IMR-90 (cell line): Measurements from ENCODE around the gene TNS1. TPM values are rescaled to one million over a fixed set of nuclear protein-coding genes. Genes with fewer than 3 reads are reported as not detected.

ENCODE experiments used
- ATAC-seq: fragments of 200-7000 bp; cut with Tn5 transposase; 2 replicates; pipeline ENCODE4 v1.9.1; 2020; ENCODE audit warnings: low read depth, mild to moderate bottlenecking, moderate library complexity
- BruUV-seq: library from RNA; stranded (reverse); fragments of 400-500 nt; replicated peaks from 2 replicates; lab custom pipeline; 2021; lab: Mats Ljungman, UMichigan
- CTCF ChIA-PET: fragments of 300-600 bp; formaldehyde crosslinking; extraction: SDS; loops from one replicate; lab custom pipeline; 2021; ENCODE audit warnings: antibody characterized with exemption; lab: Yijun Ruan, JAX
- POLR2A ChIA-PET: fragments of 300-600 bp; sonication (Branson Sonifier 250); formaldehyde crosslinking; loops from one replicate; lab custom pipeline; 2022; ENCODE audit warnings: antibody characterized with exemption; ENCODE audit not compliant: unreplicated experiment; lab: Charles Lee
- DNase-seq: peaks from one replicate; pipeline ENCODE4 v3.0.0; 2013
- H2AFZ ChIP-seq: replicated peaks from 2 replicates; pipeline ENCODE3; 2013; ENCODE audit warnings: low read length, mild to moderate bottlenecking; ENCODE audit not compliant: poor library complexity
- H2AK5ac ChIP-seq: 2 replicates; pipeline ENCODE4 v1.6.1; 2013; ENCODE audit warnings: low read depth, low read length, inconsistent platforms
- H2AK9ac ChIP-seq: replicated peaks from 2 replicates; pipeline ENCODE3; 2013; ENCODE audit warnings: mild to moderate bottlenecking, low read depth, low read length, moderate library complexity; ENCODE audit not compliant: poor library complexity
- H2BK120ac ChIP-seq: 2 replicates; pipeline ENCODE4 v1.6.1; 2013; ENCODE audit warnings: low read depth, low read length, inconsistent platforms
- H2BK15ac ChIP-seq: 3 replicates; pipeline ENCODE4 v1.6.1; 2013; ENCODE audit warnings: low read depth, low read length, inconsistent platforms
- H2BK20ac ChIP-seq: 2 replicates; pipeline ENCODE4 v1.6.1; 2013; ENCODE audit warnings: low read depth, mild to moderate bottlenecking, inconsistent platforms, low read length, moderate library complexity
- H2BK5ac ChIP-seq: 2 replicates; pipeline ENCODE4 v1.6.1; 2013; ENCODE audit warnings: mild to moderate bottlenecking, low read depth, low read length, inconsistent platforms; ENCODE audit not compliant: poor library complexity, severe bottlenecking
- H3K14ac ChIP-seq: replicated peaks from 2 replicates; pipeline ENCODE4 v1.6.1; 2013; ENCODE audit warnings: low read depth, low read length, inconsistent platforms
- H3K18ac ChIP-seq: 2 replicates; pipeline ENCODE4 v1.6.1; 2013; ENCODE audit warnings: low read depth, low read length, control low read depth
- H3K23ac ChIP-seq: 2 replicates; pipeline ENCODE4 v1.6.1; 2013; ENCODE audit warnings: low read depth, low read length, inconsistent platforms
- H3K27ac ChIP-seq: 2 replicates; pipeline ENCODE4 v1.5.1; 2013; ENCODE audit warnings: mild to moderate bottlenecking, control low read depth, low read length; ENCODE audit not compliant: insufficient read depth
- H3K27me3 ChIP-seq: 2 replicates; pipeline ENCODE4 v1.6.1; 2013; ENCODE audit warnings: low read length; ENCODE audit not compliant: control insufficient read depth, insufficient read depth
- H3K36me3 ChIP-seq: 2 replicates; pipeline ENCODE4 v1.6.1; 2013; ENCODE audit warnings: low read length, mixed read lengths; ENCODE audit not compliant: control insufficient read depth, insufficient read depth
- H3K4ac ChIP-seq: 2 replicates; pipeline ENCODE4 v1.6.1; 2013; ENCODE audit warnings: low read depth, low read length, inconsistent platforms
- H3K4me1 ChIP-seq: 2 replicates; pipeline ENCODE4 v1.6.1; 2013; ENCODE audit warnings: low read length, mixed read lengths; ENCODE audit not compliant: control insufficient read depth, insufficient read depth
- H3K4me2 ChIP-seq: 2 replicates; pipeline ENCODE4 v1.6.1; 2013; ENCODE audit warnings: low read depth, mild to moderate bottlenecking, control low read depth, low read length, moderate library complexity
- H3K4me3 ChIP-seq: 2 replicates; pipeline ENCODE4 v1.5.1; 2013; ENCODE audit warnings: low read depth, mild to moderate bottlenecking, control low read depth, low read length, moderate library complexity; ENCODE audit not compliant: insufficient read depth
- H3K56ac ChIP-seq: 2 replicates; pipeline ENCODE4 v1.6.1; 2013; ENCODE audit warnings: low read length, inconsistent platforms; ENCODE audit not compliant: insufficient read depth; ENCODE audit errors: extremely low read depth
- H3K79me1 ChIP-seq, 2 experiments: 2 replicates each; pipeline ENCODE4 v1.6.1; 2013; ENCODE audit warnings: low read length in 2 of 2, inconsistent platforms in 1 of 2, low read depth in 1 of 2
- H3K9ac ChIP-seq: 2 replicates; pipeline ENCODE4 v1.6.1; 2013; ENCODE audit warnings: low read depth, low read length, control low read depth
- H3K9me1 ChIP-seq: 2 replicates; pipeline ENCODE4 v1.6.1; 2013; ENCODE audit warnings: low read length, inconsistent platforms; ENCODE audit not compliant: insufficient read depth
- H3K9me3 ChIP-seq: 2 replicates; pipeline ENCODE4 v1.6.1; 2013; ENCODE audit warnings: low read length; ENCODE audit not compliant: control insufficient read depth, insufficient read depth
- H4K20me1 ChIP-seq: 2 replicates; pipeline ENCODE4 v1.6.1; 2013; ENCODE audit warnings: low read length, inconsistent platforms; ENCODE audit not compliant: insufficient read depth
- H4K5ac ChIP-seq: 2 replicates; pipeline ENCODE4 v1.6.1; 2013; ENCODE audit warnings: mild to moderate bottlenecking, low read depth, low read length, control low read depth
- H4K8ac ChIP-seq, 2 experiments: 2 replicates each; pipeline ENCODE4 v1.6.1; 2013; ENCODE audit warnings: low read depth in 2 of 2, low read length in 2 of 2, control low read depth in 1 of 2, inconsistent platforms in 1 of 2
- H4K91ac ChIP-seq: 2 replicates; pipeline ENCODE4 v1.6.1; 2013; ENCODE audit warnings: low read depth, low read length, inconsistent platforms; ENCODE audit not compliant: insufficient read depth
- BHLHE40 ChIP-seq: fragments of 150-350 bp; IDR thresholded peaks from 2 replicates; pipeline ENCODE4 v1.6.1; 2016; ENCODE audit warnings: mild to moderate bottlenecking, low read depth, low read length
- CEBPB ChIP-seq: IDR thresholded peaks from 2 replicates; pipeline ENCODE4 v1.6.1; 2012; ENCODE audit warnings: low read depth, low read length, improper control_type of control experiment
- CHD1 ChIP-seq: IDR thresholded peaks from 2 replicates; pipeline ENCODE4 v1.6.1; 2012; ENCODE audit warnings: low read depth, low read length, improper control_type of control experiment
- FOS ChIP-seq: fragments of 150-350 bp; IDR thresholded peaks from 2 replicates; pipeline ENCODE4 v1.6.1; 2016; ENCODE audit warnings: low read depth, low read length
- MAFK ChIP-seq: IDR thresholded peaks from 2 replicates; pipeline ENCODE4 v1.6.1; 2012; ENCODE audit warnings: low read depth, low read length, improper control_type of control experiment
- MAZ ChIP-seq: IDR thresholded peaks from 2 replicates; pipeline ENCODE4 v1.6.1; 2012; ENCODE audit warnings: low read depth, mild to moderate bottlenecking, low read length, improper control_type of control experiment, moderate library complexity, borderline replicate concordance
- MXI1 ChIP-seq: IDR thresholded peaks from 2 replicates; pipeline ENCODE4 v1.6.1; 2012; ENCODE audit warnings: low read depth, mild to moderate bottlenecking, low read length, moderate library complexity, borderline replicate concordance
- NFE2L2 ChIP-seq: fragments of 150-350 bp; IDR thresholded peaks from 2 replicates; pipeline ENCODE4 v1.6.1; 2016; ENCODE audit warnings: low read depth, mild to moderate bottlenecking, low read length
- POLR2A ChIP-seq: IDR thresholded peaks from 2 replicates; pipeline ENCODE4 v1.6.1; 2012; ENCODE audit warnings: mild to moderate bottlenecking, low read depth, low read length
- RAD21 ChIP-seq: IDR thresholded peaks from 2 replicates; pipeline ENCODE4 v1.6.1; 2012; ENCODE audit warnings: low read length, improper control_type of control experiment
- RCOR1 ChIP-seq: IDR thresholded peaks from 2 replicates; pipeline ENCODE4 v1.6.1; 2012; ENCODE audit warnings: mild to moderate bottlenecking, low read length, improper control_type of control experiment; ENCODE audit not compliant: insufficient replicate concordance
- RFX5 ChIP-seq: IDR thresholded peaks from 2 replicates; pipeline ENCODE4 v1.8.0; 2012; ENCODE audit warnings: low read depth, mild to moderate bottlenecking, low read length, moderate library complexity
- SMC3 ChIP-seq: fragments of 150-350 bp; IDR thresholded peaks from 2 replicates; pipeline ENCODE4 v1.6.1; 2016; ENCODE audit warnings: low read depth, mild to moderate bottlenecking, antibody characterized with exemption, low read length, moderate library complexity
- WGBS, 2 experiments: methylation state at CpG; one replicate each; pipeline versions ENCODE4 v1.1.5 to v1.1.7; 2013; ENCODE audit warnings: missing lambda C conversion rate in 2 of 2; ENCODE audit not compliant: insufficient read length in 1 of 2; ENCODE audit errors: extremely low coverage in 2 of 2; 5-methylcytosine and 5-hydroxymethylcytosine counted together
- dilution Hi-C: fragments of 300-500 bp; cut with HindIII; formaldehyde crosslinking; loops from one replicate; pipeline ENCODE4 v1.14.3; 2018; ENCODE audit warnings: low sequenced_read_pairs; ENCODE audit not compliant: unreplicated experiment
- in situ Hi-C: fragments of 300-500 bp; cut with MboI; formaldehyde crosslinking; loops from 3 replicates; pipeline ENCODE4 v1.14.3; 2019; ENCODE audit warnings: low sequenced_read_pairs, inconsistent platforms, mixed read lengths
- intact Hi-C: fragments of 100-400 bp; cut with micrococcal nuclease; formaldehyde crosslinking; loops from 2 replicates; pipeline ENCODE4 v1.10.0; 2022
- polyA plus RNA-seq, 3 experiments: library from polyadenylated mRNA; depleted of rRNA; stranded (reverse); fragments of >200 nt; gene quantifications; 2 replicates each; pipeline ENCODE4 v1.2.3, GENCODE V29; 2012; ENCODE audit warnings: low replicate concordance in 1 of 3
- total RNA-seq: library from RNA; depleted of rRNA; stranded (reverse); fragments of >200 nt; gene quantifications from 2 replicates; pipeline ENCODE4 v1.2.3, GENCODE V29; 2012
- TF ChIP-seq, protein P1 (sequence below): fragments of 150-350 bp; IDR thresholded peaks from 2 replicates; pipeline ENCODE4 v1.6.1; 2017; ENCODE audit warnings: mild to moderate bottlenecking, antibody characterized with exemption, low read length, low read depth
- TF ChIP-seq, protein P2 (sequence below): fragments of 150-350 bp; IDR thresholded peaks from 2 replicates; pipeline ENCODE4 v1.6.1; 2016; ENCODE audit warnings: low read depth, mild to moderate bottlenecking, low read length, moderate library complexity, borderline replicate concordance
- TF ChIP-seq, protein P3 (sequence below): conservative IDR thresholded peaks from 2 replicates; pipeline ENCODE4 v1.5.1; 2012; ENCODE audit warnings: mild to moderate bottlenecking, low read depth, low read length, improper control_type of control experiment

The TNS1 gene
- total and polyA plus RNA-seq, 2 of the 4 experiments (the other 2 are of a cell fraction), result 41.1 to 45.2 TPM

DNA sequence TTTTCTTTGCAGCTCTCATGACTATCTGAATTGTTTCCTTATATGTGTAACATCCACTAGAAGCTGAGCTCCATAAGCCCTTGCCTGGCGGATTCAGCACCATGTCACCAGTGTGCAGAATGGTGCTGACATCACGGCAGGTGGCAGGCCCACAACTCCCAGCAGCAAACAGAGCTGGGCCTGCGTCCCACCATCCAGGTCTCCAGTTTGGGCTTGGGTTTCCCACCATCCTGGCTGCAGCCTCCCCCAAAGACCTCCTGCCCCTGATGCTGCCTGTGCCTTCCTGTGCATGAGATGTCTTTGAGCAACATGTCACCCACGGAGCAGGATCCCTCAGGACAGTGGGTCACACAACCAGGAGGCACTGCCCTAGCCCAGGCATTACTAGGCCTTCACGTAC lies 113.1 kb downstream of the TNS1 start:
- intact Hi-C loops (loop anchor here (1.0 kb wide), 2 partner anchors 45 to 99 kb away; no protein-coding TSS in a partner anchor), in situ Hi-C loops (loop anchor here (5.0 kb wide), 1 partner anchor 97 kb away; no protein-coding TSS in a partner anchor), dilution Hi-C loops (no loop called here)
- WGBS, 2 experiments, result 92% methylated on average over 5 of the region's 5 CpGs; no CpG with 5 or more reads in 1 of the 2 experiments
- DNase-seq (no peak), ATAC-seq (no peak)
- Histone ChIP-seq H3K4me1 (no peaks in the 10 kb centered on the region), H4K91ac (no peak overlapping the region), H3K27ac (no peak overlapping the region), H2AK5ac (no peak overlapping the region), H3K9me1 (0 out of 2 replicates have a peak, but pooled peaks cover 3% of the 10 kb centered on the region), H3K4me3 (no peak overlapping the region), H3K27me3 (no peaks in the 10 kb centered on the region), H2AK9ac (no peak overlapping the region), H3K18ac (no peak overlapping the region), H2BK15ac (no peak overlapping the region), H3K56ac (no peak overlapping the region), H3K4ac (no peak overlapping the region), H3K4me2 (no peak overlapping the region), H4K5ac (no peak overlapping the region), H4K8ac (no peak overlapping the region), H2BK20ac (no peak overlapping the region), H3K79me1 (peaks cover 26 to 42% of the 10 kb centered on the region in 2 experiments; a peak in 3 of 4 replicates), H3K9me3 (no peaks in the 10 kb centered on the region), H4K20me1 (peaks cover 14% of the 10 kb centered on the region), H2AFZ (no peak overlapping the region), H2BK5ac (no peak overlapping the region), H3K36me3 (peaks cover 77% of the 10 kb centered on the region), H3K9ac (no peak overlapping the region), H2BK120ac (no peak overlapping the region), H3K23ac (no peak overlapping the region), H3K14ac (no peak overlapping the region)
- POLR2A ChIA-PET, result no interaction called here
- BruUV-seq, result no TSS peak
- CTCF ChIA-PET, result interaction anchor here (1.3 kb wide), 1 partner anchor 10 kb away, joined by 3 read pairs; no protein-coding TSS in a partner anchor
- no peak for TF ChIP-seq CEBPB
- TF ChIP-seq, protein P1, sequence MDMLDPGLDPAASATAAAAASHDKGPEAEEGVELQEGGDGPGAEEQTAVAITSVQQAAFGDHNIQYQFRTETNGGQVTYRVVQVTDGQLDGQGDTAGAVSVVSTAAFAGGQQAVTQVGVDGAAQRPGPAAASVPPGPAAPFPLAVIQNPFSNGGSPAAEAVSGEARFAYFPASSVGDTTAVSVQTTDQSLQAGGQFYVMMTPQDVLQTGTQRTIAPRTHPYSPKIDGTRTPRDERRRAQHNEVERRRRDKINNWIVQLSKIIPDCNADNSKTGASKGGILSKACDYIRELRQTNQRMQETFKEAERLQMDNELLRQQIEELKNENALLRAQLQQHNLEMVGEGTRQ, result no peak
- TF ChIP-seq MAFK, result no peak
- TF ChIP-seq MXI1, result no peak
- no peak for TF ChIP-seq BHLHE40
- TF ChIP-seq NFE2L2, result no peak
- TF ChIP-seq POLR2A, result no peak
- TF ChIP-seq, protein P2, sequence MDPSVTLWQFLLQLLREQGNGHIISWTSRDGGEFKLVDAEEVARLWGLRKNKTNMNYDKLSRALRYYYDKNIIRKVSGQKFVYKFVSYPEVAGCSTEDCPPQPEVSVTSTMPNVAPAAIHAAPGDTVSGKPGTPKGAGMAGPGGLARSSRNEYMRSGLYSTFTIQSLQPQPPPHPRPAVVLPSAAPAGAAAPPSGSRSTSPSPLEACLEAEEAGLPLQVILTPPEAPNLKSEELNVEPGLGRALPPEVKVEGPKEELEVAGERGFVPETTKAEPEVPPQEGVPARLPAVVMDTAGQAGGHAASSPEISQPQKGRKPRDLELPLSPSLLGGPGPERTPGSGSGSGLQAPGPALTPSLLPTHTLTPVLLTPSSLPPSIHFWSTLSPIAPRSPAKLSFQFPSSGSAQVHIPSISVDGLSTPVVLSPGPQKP, result no peak
- TF ChIP-seq RFX5, result no peak
- no peak for TF ChIP-seq SMC3
- TF ChIP-seq FOS, result no peak
- no peak for TF ChIP-seq MAZ
- TF ChIP-seq RAD21, result no peak
- TF ChIP-seq CHD1, result no peak
- TF ChIP-seq, protein P3, sequence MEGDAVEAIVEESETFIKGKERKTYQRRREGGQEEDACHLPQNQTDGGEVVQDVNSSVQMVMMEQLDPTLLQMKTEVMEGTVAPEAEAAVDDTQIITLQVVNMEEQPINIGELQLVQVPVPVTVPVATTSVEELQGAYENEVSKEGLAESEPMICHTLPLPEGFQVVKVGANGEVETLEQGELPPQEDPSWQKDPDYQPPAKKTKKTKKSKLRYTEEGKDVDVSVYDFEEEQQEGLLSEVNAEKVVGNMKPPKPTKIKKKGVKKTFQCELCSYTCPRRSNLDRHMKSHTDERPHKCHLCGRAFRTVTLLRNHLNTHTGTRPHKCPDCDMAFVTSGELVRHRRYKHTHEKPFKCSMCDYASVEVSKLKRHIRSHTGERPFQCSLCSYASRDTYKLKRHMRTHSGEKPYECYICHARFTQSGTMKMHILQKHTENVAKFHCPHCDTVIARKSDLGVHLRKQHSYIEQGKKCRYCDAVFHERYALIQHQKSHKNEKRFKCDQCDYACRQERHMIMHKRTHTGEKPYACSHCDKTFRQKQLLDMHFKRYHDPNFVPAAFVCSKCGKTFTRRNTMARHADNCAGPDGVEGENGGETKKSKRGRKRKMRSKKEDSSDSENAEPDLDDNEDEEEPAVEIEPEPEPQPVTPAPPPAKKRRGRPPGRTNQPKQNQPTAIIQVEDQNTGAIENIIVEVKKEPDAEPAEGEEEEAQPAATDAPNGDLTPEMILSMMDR, result no peak
- no peak for TF ChIP-seq RCOR1
